MM.1S (cell line): ENCODE measurements around the gene GLS.

Experiments used
- CTCF ChIP-seq: fragments of 300-600 bp; sonication (generic); IDR thresholded peaks from 2 replicates; pipeline ENCODE4 v1.5.1; 2016; ENCODE audit warnings: antibody characterized with exemption, low read length, mixed read lengths
- EZH2 ChIP-seq: fragments of 300-600 bp; sonication (generic); optimal IDR thresholded peaks from 2 replicates; pipeline ENCODE3; 2017; ENCODE audit warnings: low read depth, mild to moderate bottlenecking, antibody characterized with exemption, low read length, mixed read lengths
- EZH2phosphoT487 ChIP-seq: fragments of 300-600 bp; sonication (generic); IDR thresholded peaks from 2 replicates; pipeline ENCODE4 v1.6.1; 2018; ENCODE audit warnings: antibody characterized with exemption, low read length

GRCh38 chr2:190981733-190982132 lies 101.1 kb downstream of the GLS start:
- TF ChIP-seq CTCF (no peak), EZH2 (no peak), EZH2phosphoT487 (no peak)
